GM23248 (cell line): Measurements from ENCODE around the gene PTGS1.

Experiments used
- EZH2 ChIP-seq: fragments of 200-600 bp; sonication (generic); IDR thresholded peaks from 2 replicates; pipeline ENCODE4 v1.6.1; 2018; ENCODE audit warnings: antibody characterized with exemption, mild to moderate bottlenecking; ENCODE audit not compliant: insufficient read depth, poor library complexity, severe bottlenecking
- EZH2phosphoT487 ChIP-seq: fragments of 200-600 bp; sonication (generic); IDR thresholded peaks from 2 replicates; pipeline ENCODE4 v1.6.1; 2018; ENCODE audit warnings: antibody characterized with exemption, moderate library complexity, mild to moderate bottlenecking, low read depth; ENCODE audit not compliant: insufficient read depth

DNA sequence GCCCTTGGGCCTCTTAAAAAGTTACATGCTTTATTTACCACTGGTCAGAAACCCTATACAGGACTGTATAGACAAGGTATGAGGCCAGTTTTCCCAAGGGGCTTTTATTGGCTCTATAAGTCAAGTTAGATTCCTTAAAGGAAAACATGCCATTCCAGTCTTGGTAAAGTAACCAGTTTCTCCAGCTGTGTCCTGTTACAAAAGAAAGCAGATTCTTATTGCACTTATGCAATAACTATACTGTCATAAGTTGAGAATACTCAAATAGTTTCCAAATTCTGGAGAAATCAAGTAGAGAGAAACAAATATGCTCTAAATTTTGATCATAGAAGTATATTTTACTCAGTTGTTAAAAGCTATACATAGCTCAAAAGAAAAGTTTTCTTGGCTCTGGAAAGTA, 47.2 kb downstream of the PTGS1 start:
- TF ChIP-seq EZH2: no peak
- TF ChIP-seq EZH2phosphoT487: no peak
